ENCODE data around the gene TNFAIP8. TPM values are rescaled to one million over a fixed set of nuclear protein-coding genes. Genes with fewer than 3 reads are reported as not detected.

The TNFAIP8 gene
- polyA plus RNA-seq, 1 of the 3 experiments (the other 2 are of a cell fraction), result 31.3 TPM

DNA sequence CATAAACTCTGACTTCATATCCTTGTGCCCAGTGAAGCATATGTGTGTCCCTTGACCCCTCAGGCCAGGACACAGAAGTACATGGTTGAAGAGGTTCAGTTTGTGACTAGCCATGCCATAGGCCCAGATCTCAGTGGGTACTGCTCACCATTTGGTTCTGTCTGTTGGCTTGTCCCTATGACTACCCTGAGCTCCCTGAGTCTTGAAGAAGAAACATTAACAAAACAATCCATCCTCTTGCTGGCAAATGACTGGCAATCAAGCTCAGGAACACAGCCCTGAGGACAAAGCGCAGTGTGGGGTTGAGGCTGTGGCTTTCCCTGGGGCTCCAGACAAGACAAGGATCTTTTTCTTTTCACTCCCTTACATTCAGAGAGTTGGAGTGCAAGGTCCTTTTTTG is 46.3 kb downstream of the TNFAIP8 start (continued):
- TF ChIP-seq, protein P1, sequence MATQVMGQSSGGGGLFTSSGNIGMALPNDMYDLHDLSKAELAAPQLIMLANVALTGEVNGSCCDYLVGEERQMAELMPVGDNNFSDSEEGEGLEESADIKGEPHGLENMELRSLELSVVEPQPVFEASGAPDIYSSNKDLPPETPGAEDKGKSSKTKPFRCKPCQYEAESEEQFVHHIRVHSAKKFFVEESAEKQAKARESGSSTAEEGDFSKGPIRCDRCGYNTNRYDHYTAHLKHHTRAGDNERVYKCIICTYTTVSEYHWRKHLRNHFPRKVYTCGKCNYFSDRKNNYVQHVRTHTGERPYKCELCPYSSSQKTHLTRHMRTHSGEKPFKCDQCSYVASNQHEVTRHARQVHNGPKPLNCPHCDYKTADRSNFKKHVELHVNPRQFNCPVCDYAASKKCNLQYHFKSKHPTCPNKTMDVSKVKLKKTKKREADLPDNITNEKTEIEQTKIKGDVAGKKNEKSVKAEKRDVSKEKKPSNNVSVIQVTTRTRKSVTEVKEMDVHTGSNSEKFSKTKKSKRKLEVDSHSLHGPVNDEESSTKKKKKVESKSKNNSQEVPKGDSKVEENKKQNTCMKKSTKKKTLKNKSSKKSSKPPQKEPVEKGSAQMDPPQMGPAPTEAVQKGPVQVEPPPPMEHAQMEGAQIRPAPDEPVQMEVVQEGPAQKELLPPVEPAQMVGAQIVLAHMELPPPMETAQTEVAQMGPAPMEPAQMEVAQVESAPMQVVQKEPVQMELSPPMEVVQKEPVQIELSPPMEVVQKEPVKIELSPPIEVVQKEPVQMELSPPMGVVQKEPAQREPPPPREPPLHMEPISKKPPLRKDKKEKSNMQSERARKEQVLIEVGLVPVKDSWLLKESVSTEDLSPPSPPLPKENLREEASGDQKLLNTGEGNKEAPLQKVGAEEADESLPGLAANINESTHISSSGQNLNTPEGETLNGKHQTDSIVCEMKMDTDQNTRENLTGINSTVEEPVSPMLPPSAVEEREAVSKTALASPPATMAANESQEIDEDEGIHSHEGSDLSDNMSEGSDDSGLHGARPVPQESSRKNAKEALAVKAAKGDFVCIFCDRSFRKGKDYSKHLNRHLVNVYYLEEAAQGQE (IDR thresholded peaks at IDR 0.05; ENCODE audit: low read depth, low read length), result no peak
- TF ChIP-seq RXRA (IDR thresholded peaks at IDR 0.05; ENCODE audit: borderline replicate concordance, low read depth) (no peak), JUND (IDR thresholded peaks at IDR 0.05) (no peak), SIN3A (IDR thresholded peaks at IDR 0.05; ENCODE audit: borderline replicate concordance, low read depth, low read length) (no peak), RCOR1 (IDR thresholded peaks at IDR 0.05; ENCODE audit: low read length) (no peak), MEF2A (IDR thresholded peaks at IDR 0.05; ENCODE audit: borderline replicate concordance, low read depth) (no peak), EP300 (IDR thresholded peaks at IDR 0.05; ENCODE audit: borderline replicate concordance in 1 of 2, low read depth in 1 of 2, low read length in 1 of 2) (no peak)

DNA sequence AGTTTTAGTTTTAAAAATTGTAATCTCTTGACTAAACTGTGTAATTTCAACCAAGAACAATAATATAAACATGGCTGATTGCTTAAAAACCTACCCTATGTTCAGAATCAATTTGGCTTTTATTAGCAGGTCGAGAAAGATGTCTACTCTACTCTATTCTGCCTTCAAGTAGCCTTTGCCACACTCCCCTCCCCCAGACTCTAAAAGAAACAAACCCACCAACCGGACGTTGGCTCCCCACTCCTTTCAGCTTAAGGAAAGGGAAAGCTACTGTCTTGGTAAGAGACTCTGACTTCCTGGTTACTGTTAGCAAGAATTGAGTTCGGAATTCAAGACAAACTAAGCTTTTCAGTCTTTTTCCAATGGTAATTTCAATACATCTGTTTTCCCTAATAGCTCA is 46.7 kb downstream of the TNFAIP8 start:
- 91% methylated on average over 4 of the region's 4 CpGs for WGBS (ENCODE audit: low lambda C conversion rate)
- Histone ChIP-seq H3K9me2 (no peaks in the 10 kb centered on the region), H3K9me3 (no peaks in the 10 kb centered on the region), H3K27ac (ENCODE audit: low read depth in 2 of 2, low read length in 1 of 2) (no peak overlapping the region), H3K79me2 (ENCODE audit: insufficient read depth) (no peaks in the 10 kb centered on the region), H3K4me3 (ENCODE audit: low read depth in 2 of 2, low read length in 1 of 2) (no peak overlapping the region), H3K4me2 (no peak overlapping the region), H3K4me1 (ENCODE audit: control insufficient read depth in 1 of 2, insufficient read depth in 2 of 2, low read depth in 1 of 2, low read length in 1 of 2) (peaks cover 0 to 14% of the 10 kb centered on the region in 2 experiments; a peak in 1 of 4 replicates), H4K20me1 (ENCODE audit: insufficient read depth) (no peaks in the 10 kb centered on the region), H2AFZ (ENCODE audit: low read depth) (no peak overlapping the region), H3F3A (replicated peaks; ENCODE audit: insufficient read depth) (peaks cover 13% of the 10 kb centered on the region), H3K27me3 (ENCODE audit: insufficient read depth) (no peaks in the 10 kb centered on the region), H3K36me3 (replicated peaks in 1 of 2; ENCODE audit: control insufficient read depth in 1 of 2, insufficient read depth in 2 of 2, low read length in 1 of 2) (no peaks in the 10 kb centered on the region), H3K9ac (no peak overlapping the region)
- ChIA-PET CTCF (interaction anchor here (1.1 to 3.0 kb wide), 3 partner anchors 10 to 414 kb away, joined by 3 to 21 read pairs (median 5); partner anchors contain the start of gene DTWD2), POLR2A (no interaction called here)
- no peak for DNase-seq
- TF ChIP-seq, protein P1 (IDR thresholded peaks at IDR 0.05; ENCODE audit: low read depth, low read length), result no peak
- TF ChIP-seq MEF2A (IDR thresholded peaks at IDR 0.05; ENCODE audit: borderline replicate concordance, low read depth), result no peak
- TF ChIP-seq TAF1 (IDR thresholded peaks at IDR 0.05; ENCODE audit: borderline replicate concordance, low read depth, low read length), result no peak
- no peak for TF ChIP-seq TEAD4 (IDR thresholded peaks at IDR 0.05; ENCODE audit: borderline replicate concordance, insufficient read depth)
- no peak for TF ChIP-seq RFX5 (IDR thresholded peaks at IDR 0.05; ENCODE audit: low read length)
- TF ChIP-seq, protein P2, sequence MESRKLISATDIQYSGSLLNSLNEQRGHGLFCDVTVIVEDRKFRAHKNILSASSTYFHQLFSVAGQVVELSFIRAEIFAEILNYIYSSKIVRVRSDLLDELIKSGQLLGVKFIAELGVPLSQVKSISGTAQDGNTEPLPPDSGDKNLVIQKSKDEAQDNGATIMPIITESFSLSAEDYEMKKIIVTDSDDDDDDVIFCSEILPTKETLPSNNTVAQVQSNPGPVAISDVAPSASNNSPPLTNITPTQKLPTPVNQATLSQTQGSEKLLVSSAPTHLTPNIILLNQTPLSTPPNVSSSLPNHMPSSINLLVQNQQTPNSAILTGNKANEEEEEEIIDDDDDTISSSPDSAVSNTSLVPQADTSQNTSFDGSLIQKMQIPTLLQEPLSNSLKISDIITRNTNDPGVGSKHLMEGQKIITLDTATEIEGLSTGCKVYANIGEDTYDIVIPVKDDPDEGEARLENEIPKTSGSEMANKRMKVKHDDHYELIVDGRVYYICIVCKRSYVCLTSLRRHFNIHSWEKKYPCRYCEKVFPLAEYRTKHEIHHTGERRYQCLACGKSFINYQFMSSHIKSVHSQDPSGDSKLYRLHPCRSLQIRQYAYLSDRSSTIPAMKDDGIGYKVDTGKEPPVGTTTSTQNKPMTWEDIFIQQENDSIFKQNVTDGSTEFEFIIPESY (IDR thresholded peaks at IDR 0.05; ENCODE audit: borderline replicate concordance, low read depth), result no peak
- TF ChIP-seq NRF1 (IDR thresholded peaks at IDR 0.05; ENCODE audit: low read depth, low read length), result no peak
- no peak for TF ChIP-seq FOSL2 (IDR thresholded peaks at IDR 0.05; ENCODE audit: borderline replicate concordance, low read depth)
- TF ChIP-seq EP300 (IDR thresholded peaks at IDR 0.05; ENCODE audit: borderline replicate concordance in 1 of 2, low read depth in 1 of 2, low read length in 1 of 2), result no peak
- no peak for TF ChIP-seq RAD21 (IDR thresholded peaks at IDR 0.05; ENCODE audit: low read length)
- TF ChIP-seq YY1 (IDR thresholded peaks at IDR 0.05; ENCODE audit: low read depth), result no peak
- no peak for TF ChIP-seq POLR2AphosphoS5 (IDR thresholded peaks at IDR 0.05; ENCODE audit: low read depth, low read length)
- TF ChIP-seq JUND (IDR thresholded peaks at IDR 0.05), result no peak
- TF ChIP-seq, protein P3, sequence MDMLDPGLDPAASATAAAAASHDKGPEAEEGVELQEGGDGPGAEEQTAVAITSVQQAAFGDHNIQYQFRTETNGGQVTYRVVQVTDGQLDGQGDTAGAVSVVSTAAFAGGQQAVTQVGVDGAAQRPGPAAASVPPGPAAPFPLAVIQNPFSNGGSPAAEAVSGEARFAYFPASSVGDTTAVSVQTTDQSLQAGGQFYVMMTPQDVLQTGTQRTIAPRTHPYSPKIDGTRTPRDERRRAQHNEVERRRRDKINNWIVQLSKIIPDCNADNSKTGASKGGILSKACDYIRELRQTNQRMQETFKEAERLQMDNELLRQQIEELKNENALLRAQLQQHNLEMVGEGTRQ (IDR thresholded peaks at IDR 0.05; ENCODE audit: borderline replicate concordance, low read depth, low read length), result no peak
- no peak for TF ChIP-seq GATA2 (CRISPR knock-in tag; IDR thresholded peaks at IDR 0.05)

Data from SK-N-SH (cell line).